Mesenchymal stem cell (in vitro differentiated cells and primary cell): Measurements from ENCODE around the gene SPATA31A6.
"Not testable (repeated sequence)": the region's sequence is repeated elsewhere in the genome, so short reads cannot be mapped to it uniquely, and the experiment has no call there.

Source experiments
- DNase-seq: peaks from one replicate; pipeline ENCODE4 v3.0.0-alpha.2; 2013
- H2AFZ ChIP-seq: one replicate; pipeline ENCODE4 v1.6.1; 2013; ENCODE audit warnings: low read depth, mild to moderate bottlenecking, control low read depth, inconsistent platforms, low read length, moderate library complexity
- H2AK5ac ChIP-seq: 2 replicates; pipeline ENCODE4 v1.6.1; 2013; ENCODE audit warnings: low read length, moderate library complexity, mild to moderate bottlenecking, inconsistent platforms; ENCODE audit not compliant: severe bottlenecking
- H2BK120ac ChIP-seq: one replicate; pipeline ENCODE4 v1.6.1; 2013; ENCODE audit warnings: low read depth, mild to moderate bottlenecking, inconsistent platforms, low read length, moderate library complexity
- H2BK12ac ChIP-seq, 2 experiments: one replicate each; pipeline ENCODE4 v1.6.1; 2013; ENCODE audit warnings: inconsistent platforms in 2 of 2, low read length in 2 of 2, mild to moderate bottlenecking in 2 of 2, moderate library complexity in 2 of 2, control low read depth in 1 of 2
- H2BK15ac ChIP-seq: one replicate; pipeline ENCODE4 v1.6.1; 2013; ENCODE audit warnings: mild to moderate bottlenecking, low read depth, inconsistent platforms; ENCODE audit not compliant: poor library complexity, severe bottlenecking
- H2BK5ac ChIP-seq: 2 replicates; pipeline ENCODE4 v1.6.1; 2013; ENCODE audit warnings: low read depth, mild to moderate bottlenecking, low read length, control low read depth, inconsistent platforms; ENCODE audit not compliant: poor library complexity, severe bottlenecking
- H3K14ac ChIP-seq, 2 experiments: one replicate each; pipeline ENCODE4 v1.6.1; 2013; ENCODE audit warnings: inconsistent platforms in 2 of 2, low read length in 2 of 2, control low read depth in 1 of 2, mild to moderate bottlenecking in 1 of 2, moderate library complexity in 1 of 2
- H3K18ac ChIP-seq, 2 experiments: one replicate each; pipeline ENCODE4 v1.6.1; 2013; ENCODE audit warnings: inconsistent platforms in 2 of 2, low read length in 2 of 2, control low read depth in 1 of 2, low read depth in 1 of 2, mild to moderate bottlenecking in 1 of 2
- H3K23ac ChIP-seq, 2 experiments: one replicate each; pipeline ENCODE4 v1.6.1; 2013; ENCODE audit warnings: inconsistent platforms in 2 of 2, low read length in 2 of 2, mild to moderate bottlenecking in 2 of 2, moderate library complexity in 2 of 2, control low read depth in 1 of 2
- H3K27ac ChIP-seq: 2 replicates; pipeline ENCODE4 v1.5.1; 2013; ENCODE audit warnings: mild to moderate bottlenecking, moderate library complexity, low read length, control low read depth, inconsistent platforms; ENCODE audit not compliant: poor library complexity, severe bottlenecking
- H3K27me3 ChIP-seq, 2 experiments: 2 replicates each; pipeline versions ENCODE4 v1.6.1 to v1.7.0; 2013; ENCODE audit warnings: low read length in 2 of 2, mild to moderate bottlenecking in 2 of 2, moderate library complexity in 2 of 2, control low read depth in 1 of 2, inconsistent platforms in 1 of 2; ENCODE audit not compliant: control insufficient read depth in 1 of 2, insufficient read depth in 1 of 2
- H3K36me3 ChIP-seq, 2 experiments: 2 replicates each; pipeline versions ENCODE4 v1.6.1 to v1.7.0; 2013; ENCODE audit warnings: low read length in 2 of 2, control low read depth in 1 of 2, inconsistent platforms in 1 of 2, low read depth in 1 of 2, mild to moderate bottlenecking in 1 of 2; ENCODE audit not compliant: insufficient read depth in 2 of 2, control insufficient read depth in 1 of 2
- H3K4ac ChIP-seq, 2 experiments: one replicate each; pipeline ENCODE4 v1.6.1; 2013; ENCODE audit warnings: inconsistent platforms in 2 of 2, low read length in 2 of 2, mild to moderate bottlenecking in 2 of 2, moderate library complexity in 2 of 2, control low read depth in 1 of 2, low read depth in 1 of 2
- H3K4me1 ChIP-seq: 2 replicates; pipeline ENCODE4 v1.6.1; 2013; ENCODE audit warnings: low read depth, low read length, control low read depth; ENCODE audit not compliant: control insufficient read depth, insufficient read depth
- H3K4me2 ChIP-seq: 2 replicates; pipeline ENCODE4 v1.6.1; 2013; ENCODE audit warnings: low read length, mild to moderate bottlenecking, inconsistent platforms; ENCODE audit not compliant: poor library complexity, severe bottlenecking
- H3K4me3 ChIP-seq, 2 experiments: 2 replicates each; pipeline versions ENCODE4 v1.5.1 to v1.7.0; 2013; ENCODE audit warnings: low read length in 2 of 2, mild to moderate bottlenecking in 2 of 2, control low read depth in 1 of 2, low read depth in 1 of 2; ENCODE audit not compliant: insufficient read depth in 1 of 2
- H3K79me1 ChIP-seq: replicated peaks from 2 replicates; pipeline ENCODE4 v1.6.1; 2013; ENCODE audit warnings: mild to moderate bottlenecking, control low read depth, low read length, inconsistent platforms; ENCODE audit not compliant: poor library complexity, severe bottlenecking
- H3K9ac ChIP-seq: 2 replicates; pipeline ENCODE4 v1.7.0; 2013; ENCODE audit warnings: mild to moderate bottlenecking, low read length, moderate library complexity
- H3K9me3 ChIP-seq: 2 replicates; pipeline ENCODE4 v1.7.0; 2013; ENCODE audit warnings: mild to moderate bottlenecking, low read length; ENCODE audit not compliant: control insufficient read depth
- H4K8ac ChIP-seq: one replicate; pipeline ENCODE4 v1.6.1; 2013; ENCODE audit warnings: inconsistent platforms, mild to moderate bottlenecking, low read length, moderate library complexity
- H4K91ac ChIP-seq: one replicate; pipeline ENCODE4 v1.6.1; 2013; ENCODE audit warnings: mild to moderate bottlenecking, low read length, inconsistent platforms
- WGBS: methylation state at CpG from one replicate; pipeline ENCODE4 v1.1.7; 2013; ENCODE audit warnings: mixed read lengths; 5-methylcytosine and 5-hydroxymethylcytosine counted together

SPATA31A6 gene

DNA sequence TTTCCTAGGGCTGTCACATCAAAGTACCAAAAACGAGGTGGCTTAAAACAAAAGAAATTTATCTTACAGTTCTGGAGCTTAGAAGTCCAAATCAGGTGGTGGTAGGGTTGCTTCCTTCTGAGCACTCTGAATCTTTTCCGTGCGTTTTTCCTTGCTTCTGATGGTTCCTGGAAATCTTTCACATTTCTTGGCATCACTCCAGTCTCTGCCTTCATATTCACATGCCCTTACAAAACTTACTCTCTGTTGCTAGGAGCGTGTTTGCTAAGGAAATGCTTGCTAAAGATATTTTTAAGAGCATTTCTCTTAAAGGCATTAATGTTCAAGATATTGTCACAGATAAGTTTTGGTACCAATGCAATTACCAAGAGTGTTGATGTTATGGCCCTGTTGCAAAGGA lies 49.6 kb downstream of the SPATA31A6 start:
- H3K9ac ChIP-seq, H4K91ac ChIP-seq, DNase-seq, H3K4ac ChIP-seq, H3K4me3 ChIP-seq, H3K27me3 ChIP-seq, H3K27ac ChIP-seq, H2BK15ac ChIP-seq, H2BK120ac ChIP-seq, H3K4me2 ChIP-seq, H2AFZ ChIP-seq, H3K4me1 ChIP-seq, H3K23ac ChIP-seq, H3K14ac ChIP-seq, H3K36me3 ChIP-seq, H3K9me3 ChIP-seq, H3K79me1 ChIP-seq, H2AK5ac ChIP-seq, H2BK5ac ChIP-seq, H4K8ac ChIP-seq, H2BK12ac ChIP-seq, H3K18ac ChIP-seq: not testable (repeated sequence)
- WGBS, result 77% methylated on average over 1 of the region's 4 CpGs

- not testable (repeated sequence) for H2BK15ac ChIP-seq, DNase-seq
Measured at GRCh38 chr9:42234610-42235009, 51.2 kb downstream of the SPATA31A6 start.

DNA sequence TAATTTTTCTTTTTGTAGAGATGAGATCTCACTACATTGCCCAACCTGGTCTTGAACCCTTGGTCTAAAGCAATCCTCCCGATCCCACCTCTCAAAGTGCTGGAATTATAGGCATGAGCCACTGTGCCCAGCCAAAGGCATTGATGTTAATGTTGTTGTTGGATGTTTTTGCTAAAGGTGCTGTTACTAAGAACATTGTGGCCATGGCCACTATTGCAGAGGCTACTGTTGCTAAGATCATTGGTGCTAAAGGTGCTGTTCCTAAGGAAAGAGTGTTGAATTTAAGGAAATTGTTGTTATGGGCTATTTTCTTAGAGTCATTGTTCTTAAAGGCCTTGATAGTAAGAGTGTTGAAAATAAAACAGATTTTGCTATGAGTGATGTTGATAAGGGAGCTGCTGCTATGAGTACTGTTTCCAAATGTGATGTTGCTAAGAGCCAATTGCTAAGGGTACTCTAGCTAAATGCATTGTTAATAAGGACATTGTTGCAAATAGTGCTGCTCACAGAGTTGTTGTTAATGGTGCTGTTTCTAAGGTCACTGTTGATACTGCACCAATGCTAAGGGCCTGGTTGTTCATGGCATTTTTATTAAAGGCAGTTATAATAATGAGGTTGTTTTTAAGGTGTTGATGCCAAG lies 52.0 kb downstream of the SPATA31A6 start:
- H4K8ac ChIP-seq, H3K27me3 ChIP-seq, H2BK5ac ChIP-seq, H2AK5ac ChIP-seq, H3K9me3 ChIP-seq, H4K91ac ChIP-seq, DNase-seq, H2BK12ac ChIP-seq, H2BK120ac ChIP-seq, H3K36me3 ChIP-seq, H2BK15ac ChIP-seq, H3K9ac ChIP-seq, H3K14ac ChIP-seq, H3K23ac ChIP-seq, H3K27ac ChIP-seq, H2AFZ ChIP-seq, H3K4me1 ChIP-seq, H3K4ac ChIP-seq, H3K4me2 ChIP-seq, H3K18ac ChIP-seq, H3K79me1 ChIP-seq, H3K4me3 ChIP-seq: not testable (repeated sequence)
- no CpG with 5 or more reads among the region's 1 CpG for WGBS

More at GRCh38 chr9:42234610-42235009, 51.2 kb downstream of the SPATA31A6 start:
- not testable (repeated sequence) for H3K36me3 ChIP-seq, H3K4me3 ChIP-seq, H4K8ac ChIP-seq, H3K9ac ChIP-seq, H4K91ac ChIP-seq, H3K4me1 ChIP-seq, H3K79me1 ChIP-seq, H3K4ac ChIP-seq, H3K27ac ChIP-seq, H2BK5ac ChIP-seq, H2BK12ac ChIP-seq, H3K18ac ChIP-seq, H2BK120ac ChIP-seq, H2AFZ ChIP-seq, H3K27me3 ChIP-seq, H3K14ac ChIP-seq, H3K4me2 ChIP-seq, H3K9me3 ChIP-seq, H3K23ac ChIP-seq, H2AK5ac ChIP-seq

DNA sequence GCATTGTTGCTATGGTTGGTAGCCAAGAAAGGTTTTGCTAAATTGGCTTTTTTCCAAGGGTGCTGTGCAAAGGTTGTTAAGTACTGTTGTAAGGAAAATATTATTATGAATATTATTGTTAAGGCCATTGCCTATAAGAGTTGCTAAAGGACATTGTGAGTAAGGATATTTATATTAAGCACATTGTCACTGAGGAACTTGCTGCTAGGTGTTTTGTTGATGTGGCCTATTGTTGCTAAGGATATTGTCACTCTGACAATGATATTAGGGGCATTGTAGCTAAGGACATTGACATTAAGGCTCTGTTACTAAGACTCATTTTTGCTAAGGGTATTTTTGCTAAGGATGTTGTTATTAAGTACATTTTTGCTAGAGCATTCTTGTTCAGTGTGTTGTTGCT lies 52.6 kb downstream of the SPATA31A6 start:
- not testable (repeated sequence) for H2AK5ac ChIP-seq, H3K9me3 ChIP-seq, H3K4ac ChIP-seq, H2BK15ac ChIP-seq, DNase-seq, H3K79me1 ChIP-seq, H3K36me3 ChIP-seq, H4K8ac ChIP-seq, H3K4me1 ChIP-seq, H4K91ac ChIP-seq, H3K27me3 ChIP-seq, H2BK120ac ChIP-seq, H3K4me2 ChIP-seq, H3K23ac ChIP-seq, H2BK12ac ChIP-seq, H2BK5ac ChIP-seq, H3K27ac ChIP-seq, H3K14ac ChIP-seq, H2AFZ ChIP-seq, H3K4me3 ChIP-seq, H3K18ac ChIP-seq, H3K9ac ChIP-seq
